ENCODE measurements around the gene CLNK. TPM values are rescaled to one million over a fixed set of nuclear protein-coding genes. Genes with fewer than 3 reads are reported as not detected.

CLNK gene
- total and polyA plus RNA-seq, 2 donors (not counting 1 experiment from before 2014, with no cell fraction given): 0.57 to 0.75 TPM

DNA sequence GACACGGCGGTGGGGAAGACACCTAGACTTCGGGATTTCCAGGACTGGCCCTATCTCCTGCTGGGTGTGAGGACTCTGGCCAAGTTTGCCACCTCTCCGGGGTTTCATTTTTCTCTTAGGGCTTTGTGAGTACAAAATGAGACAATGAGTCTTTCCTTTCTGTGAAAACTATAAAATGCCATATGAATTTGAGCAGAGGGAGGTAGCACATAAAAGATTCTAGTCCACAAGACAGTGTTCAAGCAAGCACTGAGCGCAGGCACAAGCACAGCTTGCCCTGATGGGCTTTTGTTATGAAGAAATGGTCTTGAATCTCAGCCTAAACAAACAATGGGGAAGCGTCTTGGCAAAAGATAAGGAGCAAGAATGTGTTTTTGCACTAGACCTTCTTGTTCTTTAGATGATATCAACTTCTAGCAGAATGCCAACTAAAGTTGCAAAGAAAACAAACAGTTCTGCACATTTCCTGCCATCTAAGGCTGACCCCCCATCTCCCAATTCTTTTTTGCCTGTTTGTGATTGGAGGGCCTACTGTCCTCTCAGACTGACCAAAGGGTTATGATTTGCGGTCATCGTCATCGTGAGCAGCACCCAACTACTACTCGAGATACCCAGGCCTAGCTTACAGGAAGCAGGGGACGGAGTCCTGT is 154.3 kb downstream of the CLNK start:
- Histone ChIP-seq H3K36me3 (replicated peaks in 1 of 2; ENCODE audit: control extremely low read depth in 1 of 2, control insufficient read depth in 1 of 2, extremely low read depth in 1 of 2, insufficient read depth in 2 of 2, low read length in 1 of 2) (no peaks in the 10 kb centered on the region), H3K9me3 (ENCODE audit: control extremely low read depth in 1 of 3, control insufficient read depth in 2 of 3, insufficient read depth in 1 of 3, low read length in 2 of 3) (no peaks in the 10 kb centered on the region), H3K27ac (ENCODE audit: low read length in 2 of 2) (no peak overlapping the region), H3K4me3 (ENCODE audit: control extremely low read depth in 1 of 5, extremely low read depth in 1 of 5, insufficient read depth in 1 of 5, low read depth in 2 of 5, low read length in 4 of 5) (no peak overlapping the region), H4K20me1 (ENCODE audit: control insufficient read depth, insufficient read depth, low read length, poor library complexity, severe bottlenecking) (no peaks in the 10 kb centered on the region), H2AFZ (ENCODE audit: insufficient read depth, low read depth, low read length, poor library complexity, severe bottlenecking) (no peak overlapping the region), H3K4me2 (replicated peaks; ENCODE audit: low read depth, low read length, poor library complexity, severe bottlenecking) (no peak overlapping the region), H3K4me1 (ENCODE audit: control insufficient read depth in 2 of 2, insufficient read depth in 2 of 2, low read length in 2 of 2) (no peaks in the 10 kb centered on the region), H3K9ac (ENCODE audit: low read length) (no peak overlapping the region), H3K79me2 (ENCODE audit: control insufficient read depth, insufficient read depth, low read length) (no peaks in the 10 kb centered on the region), H3K27me3 (replicated peaks in 1 of 4; ENCODE audit: control extremely low read depth in 1 of 4, control insufficient read depth in 3 of 4, insufficient read depth in 4 of 4, low read length in 3 of 4) (no peaks in the 10 kb centered on the region)
- intact Hi-C loops (cut with micrococcal nuclease): no loop called here
- Mint-ChIP-seq H3K9me3 (ENCODE audit: insufficient read depth) (no peaks in the 10 kb centered on the region), H3K27me3 (peaks cover 9% of the 10 kb centered on the region), H3K4me3 (no peak overlapping the region), H3K4me1 (peaks cover 5% of the 10 kb centered on the region), H3K27ac (no peak overlapping the region)
- ATAC-seq (ENCODE audit: low read depth) (no peak), DNase-seq (no peak)
- ChIA-PET CTCF (no interaction called here), POLR2A (no interaction called here)
- 70% methylated on average over 9 of the region's 11 CpGs for WGBS (ENCODE audit: insufficient coverage)
- TF ChIP-seq, protein P1, sequence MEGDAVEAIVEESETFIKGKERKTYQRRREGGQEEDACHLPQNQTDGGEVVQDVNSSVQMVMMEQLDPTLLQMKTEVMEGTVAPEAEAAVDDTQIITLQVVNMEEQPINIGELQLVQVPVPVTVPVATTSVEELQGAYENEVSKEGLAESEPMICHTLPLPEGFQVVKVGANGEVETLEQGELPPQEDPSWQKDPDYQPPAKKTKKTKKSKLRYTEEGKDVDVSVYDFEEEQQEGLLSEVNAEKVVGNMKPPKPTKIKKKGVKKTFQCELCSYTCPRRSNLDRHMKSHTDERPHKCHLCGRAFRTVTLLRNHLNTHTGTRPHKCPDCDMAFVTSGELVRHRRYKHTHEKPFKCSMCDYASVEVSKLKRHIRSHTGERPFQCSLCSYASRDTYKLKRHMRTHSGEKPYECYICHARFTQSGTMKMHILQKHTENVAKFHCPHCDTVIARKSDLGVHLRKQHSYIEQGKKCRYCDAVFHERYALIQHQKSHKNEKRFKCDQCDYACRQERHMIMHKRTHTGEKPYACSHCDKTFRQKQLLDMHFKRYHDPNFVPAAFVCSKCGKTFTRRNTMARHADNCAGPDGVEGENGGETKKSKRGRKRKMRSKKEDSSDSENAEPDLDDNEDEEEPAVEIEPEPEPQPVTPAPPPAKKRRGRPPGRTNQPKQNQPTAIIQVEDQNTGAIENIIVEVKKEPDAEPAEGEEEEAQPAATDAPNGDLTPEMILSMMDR (IDR thresholded peaks at IDR 0.05): no peak
- TF ChIP-seq EZH2 (IDR thresholded peaks at IDR 0.05; ENCODE audit: borderline replicate concordance, insufficient read depth, low read depth, low read length, poor library complexity, severe bottlenecking): no peak

DNA sequence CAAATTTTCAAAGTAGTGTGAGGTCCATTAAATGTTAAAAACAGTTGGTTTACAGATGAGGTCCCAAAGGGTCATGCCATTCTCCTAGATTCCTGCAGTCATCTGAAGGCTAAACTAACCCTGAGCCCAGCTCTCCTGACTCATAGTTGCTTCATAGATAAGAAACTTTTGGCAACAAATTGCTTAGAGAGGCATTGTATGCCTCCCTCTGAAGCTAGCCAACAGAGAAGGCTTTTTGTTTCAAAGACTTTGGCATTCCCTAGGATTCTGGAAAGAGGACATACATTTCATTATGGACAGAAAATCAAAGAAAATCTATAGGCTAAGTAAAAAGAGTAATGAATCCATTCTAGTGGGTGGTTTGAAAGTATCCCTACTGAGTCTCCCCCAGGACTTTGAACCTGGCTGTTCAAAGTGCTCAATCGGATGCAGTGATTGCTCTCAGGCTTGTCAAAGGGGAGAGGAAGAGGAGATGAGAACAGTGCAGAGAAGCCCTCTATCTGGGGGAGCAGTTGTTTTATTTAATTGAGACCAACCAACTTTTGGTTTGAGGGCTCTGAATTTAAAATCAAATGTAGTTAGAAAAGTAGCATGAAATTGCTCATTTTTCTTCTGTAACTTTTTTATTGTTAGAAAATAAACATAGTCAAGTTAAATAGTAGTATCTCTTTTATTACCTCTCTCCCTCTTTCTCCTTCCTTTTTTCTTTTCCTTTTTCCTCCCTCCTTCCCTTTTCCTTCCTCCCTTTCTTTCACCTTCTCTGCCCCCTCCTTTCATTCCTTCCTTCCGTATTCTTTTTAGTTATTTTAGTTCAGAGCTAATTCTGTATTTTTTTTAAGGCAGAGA is 155.1 kb downstream of the CLNK start:
- no peak overlapping the region for H3K4me2 ChIP-seq (replicated peaks; ENCODE audit: low read depth, low read length, poor library complexity, severe bottlenecking)
- TF ChIP-seq, protein P1 (IDR thresholded peaks at IDR 0.05): no peak
- TF ChIP-seq EZH2 (IDR thresholded peaks at IDR 0.05; ENCODE audit: borderline replicate concordance, insufficient read depth, low read depth, low read length, poor library complexity, severe bottlenecking): no peak
- H3K4me1 ChIP-seq (ENCODE audit: control insufficient read depth in 2 of 2, insufficient read depth in 2 of 2, low read length in 2 of 2): no peaks in the 10 kb centered on the region
- WGBS (ENCODE audit: insufficient coverage): 100% methylated on average over 1 of the region's 2 CpGs
- H3K36me3 ChIP-seq (replicated peaks in 1 of 2; ENCODE audit: control extremely low read depth in 1 of 2, control insufficient read depth in 1 of 2, extremely low read depth in 1 of 2, insufficient read depth in 2 of 2, low read length in 1 of 2): no peaks in the 10 kb centered on the region
- H3K79me2 ChIP-seq (ENCODE audit: control insufficient read depth, insufficient read depth, low read length): no peaks in the 10 kb centered on the region
- Mint-ChIP-seq H3K4me3 (no peak overlapping the region), H3K9me3 (ENCODE audit: insufficient read depth) (no peaks in the 10 kb centered on the region), H3K27ac (no peak overlapping the region), H3K4me1 (no peaks in the 10 kb centered on the region), H3K27me3 (peaks cover 9% of the 10 kb centered on the region)
- no peak overlapping the region for H2AFZ ChIP-seq (ENCODE audit: insufficient read depth, low read depth, low read length, poor library complexity, severe bottlenecking)
- no peaks in the 10 kb centered on the region for H3K9me3 ChIP-seq (ENCODE audit: control extremely low read depth in 1 of 3, control insufficient read depth in 2 of 3, insufficient read depth in 1 of 3, low read length in 2 of 3)
- ChIA-PET CTCF (interaction anchor here (1.0 kb wide), 2 partner anchors 13 to 371 kb away, joined by 3 to 4 read pairs; no protein-coding TSS in a partner anchor), POLR2A (no interaction called here)
- H3K27me3 ChIP-seq (replicated peaks in 1 of 4; ENCODE audit: control extremely low read depth in 1 of 4, control insufficient read depth in 3 of 4, insufficient read depth in 4 of 4, low read length in 3 of 4): no peaks in the 10 kb centered on the region
- intact Hi-C loops (cut with micrococcal nuclease): no loop called here
- DNase-seq (no peak), ATAC-seq (ENCODE audit: low read depth) (no peak)
- H4K20me1 ChIP-seq (ENCODE audit: control insufficient read depth, insufficient read depth, low read length, poor library complexity, severe bottlenecking): no peaks in the 10 kb centered on the region
- no peak overlapping the region for H3K9ac ChIP-seq (ENCODE audit: low read length)
- no peak overlapping the region for H3K27ac ChIP-seq (ENCODE audit: low read length in 2 of 2)
- no peak overlapping the region for H3K4me3 ChIP-seq (ENCODE audit: control extremely low read depth in 1 of 5, extremely low read depth in 1 of 5, insufficient read depth in 1 of 5, low read depth in 2 of 5, low read length in 4 of 5)

All from B cell (primary cell).